K562 (cell line): Measurements from ENCODE around the gene ZNF346. TPM values are rescaled to one million over a fixed set of nuclear protein-coding genes. Genes with fewer than 3 reads are reported as not detected.

Experiments
- ATAC-seq: fragments of 200-7000 bp; cut with Tn5 transposase; 3 replicates; pipeline ENCODE4 v1.9.1; 2020; ENCODE audit warnings: moderate library complexity
- BruUV-seq: library from RNA; stranded (reverse); fragments of 400-500 nt; replicated peaks from 2 replicates; lab custom pipeline; 2021; lab: Mats Ljungman, UMichigan
- CTCF ChIA-PET: fragments of 300-600 bp; formaldehyde crosslinking; extraction: SDS; loops from one replicate; lab custom pipeline; 2021; ENCODE audit warnings: low intra/inter-chr PET ratio; lab: Yijun Ruan, JAX
- POLR2A ChIA-PET: fragments of 300-600, 350-650 bp; sonication (Branson Sonifier 250); formaldehyde crosslinking; extraction: SDS; loops from one replicate; lab custom pipeline; 2021; ENCODE audit warnings: antibody characterized with exemption, inconsistent platforms; lab: Yijun Ruan, JAX
- DNase-seq, 4 experiments: peaks; one replicate each; pipeline versions ENCODE4 v3.0.0 to v3.0.0-alpha.2; 2011 to 2018; ENCODE audit warnings: low spot score in 3 of 4, mixed read lengths in 3 of 4; ENCODE audit errors: extremely low read depth in 1 of 4
- FAIRE-seq: peaks from 2 replicates; lab custom pipeline; 2011; peaks lifted over from hg19 to GRCh38; lab: Jason Lieb, UNC
- H2AFZ ChIP-seq: 2 replicates; pipeline ENCODE4 v1.6.0; 2011; ENCODE audit warnings: low read depth, low read length, control low read depth, inconsistent platforms
- H3K27ac ChIP-seq: fragments of 200-600 bp; 3 replicates; pipeline ENCODE4 v1.8.0; 2011; ENCODE audit warnings: low read depth, mild to moderate bottlenecking, control low read depth, inconsistent platforms, low read length, moderate library complexity, mixed read lengths; ENCODE audit errors: extremely low read depth
- H3K27me3 ChIP-seq, 2 experiments: fragments of 300-600 bp in 1 of 2; 2 replicates in 1 of 2; 3 replicates in 1 of 2; pipeline versions ENCODE4 v1.6.0 to v1.8.0; 2011; ENCODE audit warnings: inconsistent platforms in 2 of 2, low read length in 2 of 2, mild to moderate bottlenecking in 1 of 2, mixed read lengths in 1 of 2, moderate library complexity in 1 of 2; ENCODE audit not compliant: control insufficient read depth in 2 of 2, insufficient read depth in 2 of 2
- H3K36me3 ChIP-seq: fragments of 300-600 bp; 3 replicates; pipeline ENCODE4 v1.8.0; 2011; ENCODE audit warnings: mild to moderate bottlenecking, low read length, inconsistent platforms; ENCODE audit not compliant: control insufficient read depth, insufficient read depth
- H3K4me1 ChIP-seq, 2 experiments: fragments of 200-600 bp in 1 of 2; replicated peaks in 1 of 2; 2 replicates in 1 of 2; 3 replicates in 1 of 2; pipeline versions ENCODE4 v1.5.1 to v1.8.0; 2011; ENCODE audit warnings: inconsistent platforms in 2 of 2, low read length in 2 of 2, mild to moderate bottlenecking in 1 of 2, mixed read lengths in 1 of 2, moderate library complexity in 1 of 2; ENCODE audit not compliant: control insufficient read depth in 2 of 2, insufficient read depth in 2 of 2
- H3K4me2 ChIP-seq: 2 replicates; pipeline ENCODE4 v1.6.1; 2011; ENCODE audit warnings: low read length, control low read depth, inconsistent platforms, mixed read lengths; ENCODE audit not compliant: insufficient read depth
- H3K4me3 ChIP-seq: fragments of 200-600 bp; sonication (generic), shearing (Covaris generic); 2 replicates; pipeline ENCODE4 v1.5.1; 2016; ENCODE audit warnings: control low read depth, inconsistent platforms
- H3K79me2 ChIP-seq: fragments of 200-600 bp; 3 replicates; pipeline ENCODE4 v1.8.0; 2011; ENCODE audit warnings: low read length, inconsistent platforms; ENCODE audit not compliant: control insufficient read depth, insufficient read depth
- H3K9ac ChIP-seq, 2 experiments: 2 replicates each; pipeline versions ENCODE4 v1.6.0 to v1.6.1; 2011; ENCODE audit warnings: low read depth in 2 of 2, low read length in 2 of 2, control low read depth in 1 of 2, inconsistent platforms in 1 of 2, mild to moderate bottlenecking in 1 of 2, mixed read lengths in 1 of 2; ENCODE audit not compliant: insufficient read depth in 1 of 2
- H3K9me1 ChIP-seq: one replicate; pipeline ENCODE4 v1.6.0; 2011; ENCODE audit warnings: inconsistent platforms, mild to moderate bottlenecking, low read length, moderate library complexity; ENCODE audit not compliant: control insufficient read depth, insufficient read depth
- H3K9me3 ChIP-seq: replicated peaks from 2 replicates; pipeline ENCODE4 v1.5.1; 2011; ENCODE audit warnings: low read depth, low read length, inconsistent platforms; ENCODE audit not compliant: control insufficient read depth, insufficient read depth
- H4K20me1 ChIP-seq: replicated peaks from 2 replicates; pipeline ENCODE4 v1.6.1; 2011; ENCODE audit warnings: low read length, inconsistent platforms, mixed read lengths; ENCODE audit not compliant: control insufficient read depth, insufficient read depth
- ESRRB ChIP-seq: fragments of 250-450 bp; sonication (Bioruptor Pico); IDR thresholded peaks from 2 replicates; pipeline ENCODE4 v1.5.0; 2020; ENCODE audit warnings: mild to moderate bottlenecking, moderate library complexity, borderline replicate concordance
- HCFC1 ChIP-seq: IDR thresholded peaks from 2 replicates; pipeline ENCODE4 v1.6.1; 2012; ENCODE audit warnings: low read depth, low read length, improper control_type of control experiment
- KDM4B ChIP-seq, 2 experiments: fragments of 450-650 bp in 1 of 2; sonication (generic) in 1 of 2; IDR thresholded peaks; 2 replicates each; pipeline ENCODE4 v1.6.1; 2016 to 2017; ENCODE audit warnings: borderline replicate concordance in 2 of 2, antibody characterized with exemption in 1 of 2, low read depth in 1 of 2, mild to moderate bottlenecking in 1 of 2
- MTA1 ChIP-seq: fragments of 450-650 bp; IDR thresholded peaks from 2 replicates; pipeline ENCODE4 v1.6.1; 2017; ENCODE audit warnings: borderline replicate concordance
- SMAD4 ChIP-seq: fragments of 250-450 bp; sonication (Bioruptor Pico); conservative IDR thresholded peaks from 2 replicates; pipeline ENCODE4 v1.8.0; 2021; ENCODE audit warnings: inconsistent platforms, mild to moderate bottlenecking, moderate library complexity
- ZFX ChIP-seq: sonication (generic); formaldehyde crosslinking; IDR thresholded peaks from 2 replicates; pipeline ENCODE4 v1.8.0; 2022; ENCODE audit warnings: mild to moderate bottlenecking, missing genetic modification reagents, moderate library complexity
- ZNF146 ChIP-seq: IDR thresholded peaks from one replicate; pipeline ENCODE4 v1.6.1; 2018; ENCODE audit warnings: missing compliant biosample characterization; ENCODE audit not compliant: unreplicated experiment
- ZNF212 ChIP-seq: fragments of 450-650 bp; formaldehyde crosslinking; IDR thresholded peaks from 2 replicates; pipeline ENCODE4 v1.4.0; 2020; ENCODE audit warnings: mild to moderate bottlenecking
- WGBS: fragments of 100-300 bp; shearing (Covaris generic); methylation state at CpG from one replicate; pipeline ENCODE4 v1.1.6; 2016; ENCODE audit warnings: low coverage, mixed read lengths; ENCODE audit not compliant: insufficient coverage; ENCODE audit errors: missing lambda C conversion rate; 5-methylcytosine and 5-hydroxymethylcytosine counted together
- in situ Hi-C: fragments of 300-500 bp; cut with MboI; formaldehyde crosslinking; loops from 4 replicates; pipeline ENCODE4 v1.15.0; 2018; ENCODE audit warnings: inconsistent platforms, mixed read lengths
- intact Hi-C: fragments of 100-400 bp; cut with micrococcal nuclease; formaldehyde crosslinking; loops from 2 replicates; pipeline ENCODE4 v1.14.2; 2022
- polyA plus RNA-seq, 8 experiments: library from polyadenylated mRNA; depleted of rRNA in 4 of 8; stranded (reverse) in 5 of 8; unstranded in 3 of 8; fragments of >200 nt; fragmentation: Nextera tagmentation in 2 of 8; fragmentation: Illumina TruSeq in 1 of 8; extraction: Ambion mirVana in 2 of 8; extraction: Trizol in 1 of 8; gene quantifications; 2 replicates each; pipeline versions ENCODE4 v1.2.1 to v1.2.3, GENCODE V29; 2011 to 2014; ENCODE audit warnings: inconsistent platforms in 1 of 8, missing spikeins in 1 of 8
- total RNA-seq, 7 experiments: library from RNA; depleted of rRNA in 6 of 7; stranded (reverse); fragments of >200 nt in 6 of 7; fragmentation: Illumina TruSeq in 2 of 7; extraction: Trizol in 2 of 7; gene quantifications; 2 replicates each; pipeline versions ENCODE4 v1.2.1 to v1.2.3, GENCODE V29; 2011 to 2021; ENCODE audit warnings: low replicate concordance in 1 of 7
- TF ChIP-seq, protein P1 (sequence below): fragments of 450-650 bp; IDR thresholded peaks from one replicate; pipeline ENCODE4 v1.6.1; 2018; ENCODE audit warnings: mild to moderate bottlenecking, moderate library complexity; ENCODE audit not compliant: partially characterized antibody

The ZNF346 gene
- total and polyA plus RNA-seq, 9 of the 15 experiments (the other 6 are each of a cell fraction or from before 2014, with no cell fraction given) = 5.0 to 25.1 (median 20.1) TPM

DNA sequence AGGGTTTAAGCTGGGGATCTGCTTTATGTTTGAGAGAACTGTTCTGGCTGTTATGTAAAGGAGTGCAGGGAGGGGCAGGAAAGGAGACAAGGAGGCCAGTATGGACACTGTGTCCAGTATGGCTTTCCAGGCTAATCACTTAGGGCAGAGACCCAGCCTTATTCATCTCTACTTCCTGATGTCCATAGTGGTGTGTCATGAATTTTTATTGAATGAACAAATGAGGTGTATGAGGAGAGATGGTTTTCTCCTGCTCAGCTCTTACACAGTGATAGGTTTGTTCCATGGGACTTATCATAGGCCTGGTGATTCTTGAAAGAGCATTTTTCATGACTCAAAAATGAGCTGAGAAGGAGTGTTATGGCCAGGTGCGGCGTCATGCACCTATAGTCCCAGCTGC, 43.7 kb downstream of the ZNF346 start:
- ChIA-PET CTCF (no interaction called here), POLR2A (interaction anchor here (1.1 to 1.3 kb wide), 2 partner anchors 16 to 20 kb away, joined by 3 read pairs; no protein-coding TSS in a partner anchor)
- peaks cover 52% of the 10 kb centered on the region; the same call in 2 of the 3 replicates for H3K36me3 ChIP-seq
- TF ChIP-seq SMAD4 (no peak), ZFX (CRISPR knock-in tag) (no peak), ZNF212 (CRISPR knock-in tag) (no peak), ZNF146 (CRISPR knock-in tag) (no peak), HCFC1 (no peak), KDM4B (IDR thresholded peaks at IDR 0.05; ENCODE audit: borderline replicate concordance in 2 of 2, low read depth in 1 of 2) (no peak), MTA1 (no peak), ESRRB (CRISPR knock-in tag) (no peak)
- TF ChIP-seq, protein P1, sequence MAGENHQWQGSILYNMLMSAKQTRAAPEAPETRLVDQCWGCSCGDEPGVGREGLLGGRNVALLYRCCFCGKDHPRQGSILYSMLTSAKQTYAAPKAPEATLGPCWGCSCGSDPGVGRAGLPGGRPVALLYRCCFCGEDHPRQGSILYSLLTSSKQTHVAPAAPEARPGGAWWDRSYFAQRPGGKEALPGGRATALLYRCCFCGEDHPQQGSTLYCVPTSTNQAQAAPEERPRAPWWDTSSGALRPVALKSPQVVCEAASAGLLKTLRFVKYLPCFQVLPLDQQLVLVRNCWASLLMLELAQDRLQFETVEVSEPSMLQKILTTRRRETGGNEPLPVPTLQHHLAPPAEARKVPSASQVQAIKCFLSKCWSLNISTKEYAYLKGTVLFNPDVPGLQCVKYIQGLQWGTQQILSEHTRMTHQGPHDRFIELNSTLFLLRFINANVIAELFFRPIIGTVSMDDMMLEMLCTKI = no peak
- DNase-seq = no peak
- no peak for FAIRE-seq
- H3K4me1 ChIP-seq = no peaks in the 10 kb centered on the region
- H3K79me2 ChIP-seq = no peaks in the 10 kb centered on the region
- H3K9me1 ChIP-seq = no peaks in the 10 kb centered on the region
- no peak for ATAC-seq
- H3K4me3 ChIP-seq = no peak overlapping the region
- no peak overlapping the region for H3K4me2 ChIP-seq
- H3K27ac ChIP-seq = no peak overlapping the region
- intact Hi-C loops = no loop called here
- in situ Hi-C loops = no loop called here
- no peak overlapping the region for H3K9ac ChIP-seq
- no peaks in the 10 kb centered on the region for H3K9me3 ChIP-seq
- 0 out of 2 replicates have a peak, but pooled peaks cover 3% of the 10 kb centered on the region for H4K20me1 ChIP-seq
- 95% methylated on average over 2 of the region's 2 CpGs for WGBS
- no peak overlapping the region for H2AFZ ChIP-seq
- H3K27me3 ChIP-seq = no peaks in the 10 kb centered on the region
- no TSS peak for BruUV-seq
